SK-N-SH treated with all-trans-retinoic acid at 6 μM for 48 hours (cell line): ENCODE results near the gene SPSB2.

Source experiments
- ATAC-seq: fragments of 200-7000 bp; cut with Tn5 transposase; 3 replicates; pipeline ENCODE4 v1.9.1; 2020; ENCODE audit warnings: mild to moderate bottlenecking, moderate library complexity
- BACH2 ChIP-seq: fragments of 250-450 bp; sonication (Bioruptor Pico); IDR thresholded peaks from 2 replicates; pipeline ENCODE4 v1.9.0; 2021; ENCODE audit warnings: mild to moderate bottlenecking, borderline replicate concordance
- CSRNP3 ChIP-seq: fragments of 250-450 bp; sonication (Bioruptor Pico); IDR thresholded peaks from 2 replicates; pipeline ENCODE4 v1.5.1; 2021; ENCODE audit warnings: mild to moderate bottlenecking, moderate library complexity
- ESRRG ChIP-seq: fragments of 250-450 bp; sonication (Bioruptor Pico); IDR thresholded peaks from 2 replicates; pipeline ENCODE4 v1.6.1; 2021; ENCODE audit warnings: mild to moderate bottlenecking
- PATZ1 ChIP-seq: fragments of 250-450 bp; sonication (Bioruptor Pico); IDR thresholded peaks from 2 replicates; pipeline ENCODE4 v1.8.0; 2020; ENCODE audit warnings: mild to moderate bottlenecking, moderate library complexity, borderline replicate concordance
- POU6F1 ChIP-seq: fragments of 250-450 bp; sonication (Bioruptor Pico); IDR thresholded peaks from 2 replicates; pipeline ENCODE4 v1.8.0; 2021; ENCODE audit warnings: low read depth, mild to moderate bottlenecking, moderate library complexity, borderline replicate concordance
- PPARA ChIP-seq: fragments of 250-450 bp; sonication (Bioruptor Pico); IDR thresholded peaks from 2 replicates; pipeline ENCODE4 v1.5.0; 2020; ENCODE audit warnings: mild to moderate bottlenecking, borderline replicate concordance
- RARB ChIP-seq: fragments of 250-450 bp; sonication (Bioruptor Pico); IDR thresholded peaks from 2 replicates; pipeline ENCODE4 v1.8.0; 2021; ENCODE audit warnings: mild to moderate bottlenecking, moderate library complexity
- TCF4 ChIP-seq: fragments of 250-450 bp; sonication (Bioruptor Pico); IDR thresholded peaks from 2 replicates; pipeline ENCODE4 v1.8.0; 2021; ENCODE audit warnings: mild to moderate bottlenecking, moderate library complexity, borderline replicate concordance
- TSHZ2 ChIP-seq: fragments of 250-450 bp; sonication (Bioruptor Pico); IDR thresholded peaks from 2 replicates; pipeline ENCODE4 v1.5.0; 2020; ENCODE audit warnings: mild to moderate bottlenecking, moderate library complexity
- ZC3H10 ChIP-seq: fragments of 250-450 bp; sonication (Bioruptor Pico); IDR thresholded peaks from 2 replicates; pipeline ENCODE4 v1.5.1; 2021; ENCODE audit warnings: mild to moderate bottlenecking, moderate library complexity
- ZFP3 ChIP-seq: fragments of 250-450 bp; sonication (Bioruptor Pico); IDR thresholded peaks from 2 replicates; pipeline ENCODE4 v1.5.0; 2020; ENCODE audit warnings: mild to moderate bottlenecking, moderate library complexity
- ZFP30 ChIP-seq: fragments of 450-650 bp; formaldehyde crosslinking; IDR thresholded peaks from 2 replicates; pipeline ENCODE4 v1.5.0; 2022; ENCODE audit warnings: mild to moderate bottlenecking, moderate library complexity
- ZNF565 ChIP-seq: fragments of 450-650 bp; formaldehyde crosslinking; conservative IDR thresholded peaks from 2 replicates; pipeline ENCODE4 v1.5.0; 2020; ENCODE audit warnings: low read depth, mild to moderate bottlenecking, moderate library complexity
- ZNF70 ChIP-seq: fragments of 450-650 bp; formaldehyde crosslinking; IDR thresholded peaks from 2 replicates; pipeline ENCODE4 v1.5.0; 2020; ENCODE audit warnings: mild to moderate bottlenecking, moderate library complexity
- ZNF8 ChIP-seq: fragments of 450-650 bp; formaldehyde crosslinking; IDR thresholded peaks from 2 replicates; pipeline ENCODE4 v1.5.0; 2020; ENCODE audit warnings: mild to moderate bottlenecking, moderate library complexity
- TF ChIP-seq, protein P1 (sequence below): fragments of 250-450 bp; sonication (Bioruptor Pico); IDR thresholded peaks from 2 replicates; pipeline ENCODE4 v1.5.1; 2020; ENCODE audit warnings: low read depth, mild to moderate bottlenecking, moderate library complexity

Gene SPSB2

GRCh38 chr12:6840761-6841515 is 32.2 kb downstream of the SPSB2 start, which contains the start of gene GNB3:
Gene GNB3, plus strand, starts transcription at chr12:6840925. Its CDS starts 363 bp downstream, at chr12:6841288.
- no peak for ATAC-seq

DNA sequence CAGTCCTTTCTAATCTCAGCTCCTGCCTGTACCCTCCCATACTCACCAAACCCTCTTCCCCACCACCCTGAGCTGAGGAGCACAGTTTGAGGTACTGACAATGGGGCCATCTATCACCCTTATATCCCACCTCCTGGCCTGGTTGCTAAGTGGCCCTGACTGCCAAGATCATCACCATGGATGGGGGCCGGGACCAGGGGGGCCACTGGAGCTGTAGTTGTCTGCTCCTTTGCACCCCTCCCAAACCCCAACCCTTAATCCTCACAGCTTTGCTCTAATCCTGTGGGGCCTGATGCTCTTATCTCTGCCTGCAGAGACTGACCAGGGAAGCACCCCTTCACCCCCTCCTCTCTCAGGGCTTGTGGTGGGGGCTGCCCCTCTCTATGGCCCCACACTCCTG is 32.8 kb downstream of the SPSB2 start:
- ATAC-seq, result no peak
- TF ChIP-seq, protein P1, sequence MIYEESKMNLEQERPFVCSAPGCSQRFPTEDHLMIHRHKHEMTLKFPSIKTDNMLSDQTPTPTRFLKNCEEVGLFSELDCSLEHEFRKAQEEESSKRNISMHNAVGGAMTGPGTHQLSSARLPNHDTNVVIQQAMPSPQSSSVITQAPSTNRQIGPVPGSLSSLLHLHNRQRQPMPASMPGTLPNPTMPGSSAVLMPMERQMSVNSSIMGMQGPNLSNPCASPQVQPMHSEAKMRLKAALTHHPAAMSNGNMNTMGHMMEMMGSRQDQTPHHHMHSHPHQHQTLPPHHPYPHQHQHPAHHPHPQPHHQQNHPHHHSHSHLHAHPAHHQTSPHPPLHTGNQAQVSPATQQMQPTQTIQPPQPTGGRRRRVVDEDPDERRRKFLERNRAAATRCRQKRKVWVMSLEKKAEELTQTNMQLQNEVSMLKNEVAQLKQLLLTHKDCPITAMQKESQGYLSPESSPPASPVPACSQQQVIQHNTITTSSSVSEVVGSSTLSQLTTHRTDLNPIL, result no peak
- TF ChIP-seq TSHZ2 (CRISPR knock-in tag), result no peak
- TF ChIP-seq PPARA (CRISPR knock-in tag), result no peak
- TF ChIP-seq, all 23 proteins: peak for 0

More at GRCh38 chr12:6840761-6841515, 32.2 kb downstream of the SPSB2 start, which contains the start of gene GNB3:
- TF ChIP-seq ZFP30 (CRISPR knock-in tag) (no peak), POU6F1 (CRISPR knock-in tag) (no peak), PPARA (CRISPR knock-in tag) (no peak), RARB (CRISPR knock-in tag) (no peak), ZNF565 (CRISPR knock-in tag) (no peak), ZC3H10 (no peak), ZNF8 (CRISPR knock-in tag) (no peak), ZNF70 (CRISPR knock-in tag) (no peak), BACH2 (CRISPR knock-in tag) (no peak), PATZ1 (no peak), TCF4 (no peak), CSRNP3 (CRISPR knock-in tag) (no peak)
- TF ChIP-seq, protein P1, result no peak

DNA sequence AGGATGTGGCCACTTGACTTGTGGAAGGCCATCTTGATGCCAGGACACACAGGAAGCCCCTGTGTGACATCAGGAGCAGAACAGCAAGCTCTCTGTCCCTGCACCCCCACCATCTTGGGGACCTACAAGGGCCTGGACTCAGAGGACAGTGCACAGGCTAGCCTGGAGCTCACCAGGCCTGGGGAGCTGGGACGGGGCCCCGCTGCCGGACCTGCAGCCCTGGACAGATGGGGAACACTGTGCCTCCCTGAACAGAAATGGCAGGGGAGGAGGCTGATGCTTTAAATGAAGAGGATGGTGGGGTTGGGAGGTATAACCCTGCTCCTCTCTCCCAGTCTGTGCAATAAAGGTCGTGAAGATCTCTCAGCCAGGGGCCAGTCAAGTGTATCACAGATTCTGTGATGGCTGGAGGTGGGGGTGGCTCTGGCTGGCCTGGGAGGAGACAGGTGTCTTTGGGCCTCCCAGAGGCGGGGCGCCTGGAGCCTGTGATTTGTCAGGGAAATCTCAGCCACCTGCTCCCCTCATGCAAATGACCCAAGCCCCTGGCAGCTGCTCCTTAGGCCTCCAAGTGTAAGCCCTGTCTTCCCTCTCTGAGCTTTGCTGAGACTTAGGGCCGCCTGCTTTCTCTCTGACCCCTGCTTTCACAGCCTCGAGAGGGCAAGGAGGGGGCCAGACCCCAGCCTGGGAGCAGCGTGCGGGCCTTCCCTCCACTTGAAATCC is 33.5 kb downstream of the SPSB2 start:
- no peak for ATAC-seq
- TF ChIP-seq ZFP3 (CRISPR knock-in tag), result no peak
- TF ChIP-seq ESRRG (CRISPR knock-in tag), result no peak
- no peak for TF ChIP-seq BACH2 (CRISPR knock-in tag)
- TF ChIP-seq, all 23 proteins: peak for 0
